HG03378 (cell line): Measurements from ENCODE around the gene CABCOCO1.
"Not testable (repeated sequence)": the region's sequence is repeated elsewhere in the genome, so short reads cannot be mapped to it uniquely, and the experiment has no call there.

Experiments
- ATAC-seq: cut with Tn5 transposase; IDR thresholded peaks from one replicate; pipeline ENCODE4 v1.9.1; 2021; ENCODE audit warnings: mild to moderate bottlenecking, moderate library complexity; ENCODE audit not compliant: unreplicated experiment

Gene CABCOCO1

GRCh38 chr10:61705022-61705613 lies 42.4 kb downstream of the CABCOCO1 start:
- ATAC-seq = no peak

- ATAC-seq = no peak
These were observed 46.1 kb downstream of the CABCOCO1 start for GRCh38 chr10:61708846-61709245.

GRCh38 chr10:61712105-61712504 lies 49.4 kb downstream of the CABCOCO1 start:
- ATAC-seq = not testable (repeated sequence)

- ATAC-seq = not testable (repeated sequence)
These were observed 56.7 kb downstream of the CABCOCO1 start for GRCh38 chr10:61719475-61719874.

- no peak for ATAC-seq
These were observed 57.2 kb downstream of the CABCOCO1 start for GRCh38 chr10:61719906-61720305.

- ATAC-seq = no peak
These were observed 58.7 kb downstream of the CABCOCO1 start for GRCh38 chr10:61721431-61721830.

- ATAC-seq = not testable (repeated sequence)
These were observed 62.5 kb downstream of the CABCOCO1 start for GRCh38 chr10:61725221-61725620.

- no peak for ATAC-seq
These were observed 66.9 kb downstream of the CABCOCO1 start for GRCh38 chr10:61729596-61729995.

- no peak for ATAC-seq
These were observed 67.9 kb downstream of the CABCOCO1 start for GRCh38 chr10:61730671-61731070.

GRCh38 chr10:61731638-61732037 lies 68.9 kb downstream of the CABCOCO1 start:
- ATAC-seq = no peak

- no peak for ATAC-seq
These were observed 70.0 kb downstream of the CABCOCO1 start for GRCh38 chr10:61732629-61733278.

GRCh38 chr10:61733358-61733940 lies 70.7 kb downstream of the CABCOCO1 start:
- no peak for ATAC-seq

GRCh38 chr10:61735882-61736281 lies 73.2 kb downstream of the CABCOCO1 start:
- ATAC-seq = no peak

- not testable (repeated sequence) for ATAC-seq
These were observed 74.7 kb downstream of the CABCOCO1 start for GRCh38 chr10:61737455-61737854.

- no peak for ATAC-seq
These were observed 80.1 kb downstream of the CABCOCO1 start for GRCh38 chr10:61742812-61743211.

GRCh38 chr10:61744469-61744868 lies 81.7 kb downstream of the CABCOCO1 start:
- ATAC-seq = no peak

- ATAC-seq = no peak
These were observed 83.6 kb downstream of the CABCOCO1 start for GRCh38 chr10:61746377-61746776.

GRCh38 chr10:61747307-61747706 lies 84.6 kb downstream of the CABCOCO1 start:
- no peak for ATAC-seq

GRCh38 chr10:61749291-61749690 lies 86.6 kb downstream of the CABCOCO1 start:
- ATAC-seq = no peak

- peak; percentile 79 for ATAC-seq
These were observed 88.3 kb downstream of the CABCOCO1 start for GRCh38 chr10:61750943-61751471.

GRCh38 chr10:61751599-61751998 lies 88.9 kb downstream of the CABCOCO1 start:
- ATAC-seq = peak; percentile 1
